Spleen (tissue), 11 donors: Measurements from ENCODE around the gene DPEP2NB. TPM values are rescaled to one million over a fixed set of nuclear protein-coding genes. Genes with fewer than 3 reads are reported as not detected.
"Not testable (repeated sequence)": the region's sequence is repeated elsewhere in the genome, so short reads cannot be mapped to it uniquely, and the experiment has no call there.

Experiments used
- DNase-seq: peaks from one replicate; pipeline ENCODE4 v3.0.0-alpha.2; 2020
- H3K27ac ChIP-seq, 8 donors: fragments of 200-600 bp; sonication (generic) in 7 of 8; 1 replicate in 4 of 8; 2 replicates in 4 of 8; pipeline versions ENCODE4 v1.5.0 to v1.8.0; 2016 to 2021; ENCODE audit warnings: inconsistent platforms in 4 of 8, mild to moderate bottlenecking in 4 of 8, moderate library complexity in 1 of 8
- H3K27me3 ChIP-seq, 7 donors: fragments of 200-600 bp; sonication (generic) in 6 of 7; replicated peaks in 1 of 7; 1 replicate in 4 of 7; 2 replicates in 3 of 7; pipeline versions ENCODE4 v1.5.0 to v1.8.0; 2016 to 2021; ENCODE audit warnings: inconsistent platforms in 3 of 7, mild to moderate bottlenecking in 1 of 7
- H3K36me3 ChIP-seq, 6 donors: fragments of 200-600 bp; sonication (generic) in 5 of 6; 1 replicate in 4 of 6; 2 replicates in 2 of 6; pipeline versions ENCODE4 v1.5.0 to v1.8.0; 2016 to 2021; ENCODE audit warnings: inconsistent platforms in 2 of 6
- H3K4me1 ChIP-seq, 6 donors: fragments of 200-600 bp; sonication (generic) in 5 of 6; 1 replicate in 3 of 6; 2 replicates in 3 of 6; pipeline versions ENCODE4 v1.5.0 to v1.8.0; 2016 to 2021; ENCODE audit warnings: inconsistent platforms in 3 of 6
- H3K4me3 ChIP-seq, 8 donors: fragments of 200-600 bp; sonication (generic) in 7 of 8; 1 replicate in 4 of 8; 2 replicates in 4 of 8; pipeline versions ENCODE4 v1.5.0 to v1.8.0; 2016 to 2021; ENCODE audit warnings: inconsistent platforms in 4 of 8, mild to moderate bottlenecking in 4 of 8, moderate library complexity in 2 of 8
- H3K9me3 ChIP-seq, 8 donors: fragments of 200-600 bp; sonication (generic) in 7 of 8; 1 replicate in 4 of 8; 2 replicates in 4 of 8; pipeline versions ENCODE4 v1.5.0 to v1.8.0; 2016 to 2021; ENCODE audit warnings: inconsistent platforms in 4 of 8
- CTCF ChIP-seq, 11 experiments: fragments of 200-600 bp in 7 of 11; fragments of 450-650 bp in 4 of 11; sonication (generic) in 4 of 11; IDR thresholded peaks in 8 of 11; conservative IDR thresholded peaks in 3 of 11; 1 replicate in 7 of 11; 2 replicates in 4 of 11; pipeline versions ENCODE4 v1.4.0 to v1.8.0; 2016 to 2021; ENCODE audit warnings: antibody characterized with exemption in 11 of 11, inconsistent platforms in 4 of 11, mild to moderate bottlenecking in 1 of 11
- POLR2A ChIP-seq, 3 donors: fragments of 450-650 bp; IDR thresholded peaks; one replicate each; pipeline ENCODE4 v1.5.1; 2017; ENCODE audit warnings: antibody characterized with exemption in 3 of 3, mild to moderate bottlenecking in 1 of 3
- POLR2AphosphoS5 ChIP-seq, 3 donors: sonication (generic); formaldehyde crosslinking; IDR thresholded peaks; one replicate each; pipeline ENCODE4 v1.5.1; 2017; ENCODE audit warnings: antibody characterized with exemption in 3 of 3
- WGBS, 5 donors: extraction: QIAGEN DNeasy Blood & Tissue Kit in 3 of 5; methylation state at CpG; one replicate each; pipeline versions ENCODE4 v1.1.5 to v1.1.7; 2013 to 2018; 5-methylcytosine and 5-hydroxymethylcytosine counted together
- intact Hi-C: fragments of 100-400 bp; cut with DNase I; formaldehyde crosslinking; loops from one replicate; pipeline ENCODE4 v1.15.0; 2023; ENCODE audit warnings: low total_unique reads
- polyA plus RNA-seq, 3 donors: library from polyadenylated mRNA; stranded (reverse); fragments of 200-250 nt; gene quantifications; one replicate each; pipeline ENCODE4 v1.2.1, GENCODE V29; 2013
- total RNA-seq, 7 donors: library from RNA; depleted of rRNA in 3 of 7; stranded (reverse); fragments of >200 nt in 3 of 7; fragmentation: NEBNext Ultra II Directional in 4 of 7; extraction: Animal tissue kit (Norgen Biotek cat#: 25700) in 4 of 7; gene quantifications; one replicate each; pipeline versions ENCODE4 v1.1.0 to v1.2.1, GENCODE V29; 2016 to 2021
- donor health status: healthy with polysubstance abuse.
- donor health status: DM: no; HTN: no; CAD: no; lungs with moderate emphysema.
- donor health status: DM: no; HTN: no; CAD: no.
- donor health status: Bipolar disorder and iron deficiency.
- donor health status: healthy.
- donor health status: DM: no; HTN: no; CAD: no.
- donor health status: DM: yes; HTN: yes; CAD: no.

Gene DPEP2NB
- total and polyA plus RNA-seq, 10 donors: not detected

- Histone ChIP-seq H3K4me3 (no peak overlapping the region), H3K27me3 (no peaks in the 10 kb centered on the region), H3K9me3 (no peaks in the 10 kb centered on the region), H3K27ac (no peak overlapping the region), H3K36me3 (peaks cover 0 to 44% (median 0%) of the 10 kb centered on the region in 6 donors), H3K4me1 (peaks cover 7 to 64% (median 40%) of the 10 kb centered on the region in 6 donors)
- intact Hi-C loops: no loop called here
- TF ChIP-seq CTCF (IDR thresholded peaks at IDR 0.05 in 8 of 11, conservative IDR thresholded peaks at IDR 0.05 in 3 of 11) (no peak), POLR2A (IDR thresholded peaks at IDR 0.05) (no peak), POLR2AphosphoS5 (IDR thresholded peaks at IDR 0.05) (no peak)
- DNase-seq: no peak
- WGBS, 5 donors: 93 to 100% (median 95%) methylated on average over 2 of the region's 2 CpGs
These were observed 19.5 kb upstream of the DPEP2NB start for GRCh38 chr16:68035227-68035626.

GRCh38 chr16:68033101-68033500 lies 17.4 kb upstream of the DPEP2NB start:
- no peaks in the 10 kb centered on the region for H3K27me3 ChIP-seq
- intact Hi-C loops: no loop called here
- peaks cover 0 to 44% (median 19%) of the 10 kb centered on the region in 6 donors for H3K4me1 ChIP-seq
- DNase-seq: no peak
- no peak overlapping the region for H3K27ac ChIP-seq
- H3K9me3 ChIP-seq: no peaks in the 10 kb centered on the region
- WGBS, 5 donors: 97 to 98% (median 97%) methylated on average over 2 of the region's 2 CpGs
- H3K4me3 ChIP-seq: no peak overlapping the region
- no peak for TF ChIP-seq CTCF (IDR thresholded peaks at IDR 0.05 in 8 of 11, conservative IDR thresholded peaks at IDR 0.05 in 3 of 11)
- TF ChIP-seq POLR2AphosphoS5 (IDR thresholded peaks at IDR 0.05): no peak
- TF ChIP-seq POLR2A (IDR thresholded peaks at IDR 0.05): no peak
- H3K36me3 ChIP-seq: peaks cover 0 to 45% (median 2%) of the 10 kb centered on the region in 6 donors

GRCh38 chr16:68031951-68032350 lies 16.2 kb upstream of the DPEP2NB start:
- TF ChIP-seq POLR2AphosphoS5 (IDR thresholded peaks at IDR 0.05) (no peak), POLR2A (IDR thresholded peaks at IDR 0.05) (no peak), CTCF (IDR thresholded peaks at IDR 0.05 in 8 of 11, conservative IDR thresholded peaks at IDR 0.05 in 3 of 11) (no peak)
- intact Hi-C loops: no loop called here
- DNase-seq: peak; percentile 37
- no peak overlapping the region for H3K4me3 ChIP-seq
- peaks cover 0 to 56% (median 7%) of the 10 kb centered on the region in 6 donors for H3K36me3 ChIP-seq
- 80 to 91% (median 84%) methylated on average over 2 of the region's 2 CpGs for WGBS, 5 donors
- peaks cover 0 to 33% (median 8%) of the 10 kb centered on the region in 6 donors for H3K4me1 ChIP-seq
- H3K27ac ChIP-seq: peak overlapping the region in 6 of 8 donors; percentile 31 to 70 (median 54)
- H3K9me3 ChIP-seq: no peaks in the 10 kb centered on the region
- no peaks in the 10 kb centered on the region for H3K27me3 ChIP-seq

- H3K4me3 ChIP-seq, intact Hi-C loops, H3K9me3 ChIP-seq, H3K27me3 ChIP-seq: not testable (repeated sequence)
- Histone ChIP-seq H3K36me3 (peaks cover 0 to 72% (median 7%) of the 10 kb centered on the region in 6 donors), H3K4me1 (peaks cover 0 to 33% (median 2%) of the 10 kb centered on the region in 6 donors), H3K27ac (peak overlapping the region in 3 of 8 donors; percentile 21 to 61 (median 47))
- WGBS, 5 donors: 75 to 87% (median 77%) methylated on average over 6 of the region's 6 CpGs
- DNase-seq: peak; percentile 20
These were observed 14.4 kb upstream of the DPEP2NB start for GRCh38 chr16:68030108-68030507.

GRCh38 chr16:68028996-68029395 lies 13.3 kb upstream of the DPEP2NB start:
- intact Hi-C loops: no loop called here
- Histone ChIP-seq H3K27ac (no peak overlapping the region), H3K4me3 (no peak overlapping the region), H3K4me1 (peaks cover 2 to 44% (median 8%) of the 10 kb centered on the region in 6 donors), H3K27me3 (no peaks in the 10 kb centered on the region), H3K9me3 (no peaks in the 10 kb centered on the region), H3K36me3 (peaks cover 0 to 72% (median 7%) of the 10 kb centered on the region in 6 donors)
- TF ChIP-seq CTCF (IDR thresholded peaks at IDR 0.05 in 8 of 11, conservative IDR thresholded peaks at IDR 0.05 in 3 of 11) (no peak), POLR2A (IDR thresholded peaks at IDR 0.05) (no peak), POLR2AphosphoS5 (IDR thresholded peaks at IDR 0.05) (no peak)
- DNase-seq: peak; percentile 20
- 86 to 100% (median 97%) methylated on average over 3 of the region's 3 CpGs for WGBS, 5 donors
